Gastroesophageal sphincter (tissue), 4 donors: ENCODE measurements around the gene NUMA1. TPM values are rescaled to one million over a fixed set of nuclear protein-coding genes. Genes with fewer than 3 reads are reported as not detected.

Experiments
- ATAC-seq: fragments of 150-250 bp; one replicate; pipeline ENCODE4 v1.9.1; 2016; ENCODE audit warnings: mild to moderate bottlenecking, moderate library complexity
- H3K27ac ChIP-seq, 4 donors: fragments of 200-600 bp; sonication (generic) in 3 of 4; 1 replicate in 3 of 4; 2 replicates in 1 of 4; pipeline ENCODE4 v1.5.1; 2016 to 2019
- H3K27me3 ChIP-seq: fragments of 200-600 bp; sonication (generic); one replicate; pipeline ENCODE4 v1.5.1; 2019
- H3K36me3 ChIP-seq, 2 donors: fragments of 200-600 bp; sonication (generic); one replicate each; pipeline ENCODE4 v1.5.1; 2019; ENCODE audit warnings: control low read depth in 1 of 2
- H3K4me1 ChIP-seq, 3 donors: fragments of 200-600 bp; sonication (generic); 1 replicate in 2 of 3; 2 replicates in 1 of 3; pipeline ENCODE4 v1.5.1; 2016 to 2019; ENCODE audit warnings: control low read depth in 2 of 3
- H3K4me3 ChIP-seq, 2 donors: fragments of 200-600 bp; sonication (generic); one replicate each; pipeline ENCODE4 v1.5.1; 2019; ENCODE audit warnings: mild to moderate bottlenecking in 1 of 2, moderate library complexity in 1 of 2
- H3K9me3 ChIP-seq, 3 donors: fragments of 200-600 bp; sonication (generic); one replicate each; pipeline ENCODE4 v1.5.1; 2017 to 2019; ENCODE audit warnings: control low read depth in 2 of 3
- CTCF ChIP-seq, 4 experiments: fragments of 200-600 bp in 2 of 4; fragments of 450-650 bp in 2 of 4; sonication (generic) in 1 of 4; IDR thresholded peaks; one replicate each; pipeline ENCODE4 v1.5.1; 2017 to 2019; ENCODE audit warnings: antibody characterized with exemption in 4 of 4, mild to moderate bottlenecking in 2 of 4, moderate library complexity in 2 of 4
- EP300 ChIP-seq: sonication (generic); formaldehyde crosslinking; IDR thresholded peaks from one replicate; pipeline ENCODE4 v1.6.1; 2017; ENCODE audit warnings: antibody characterized with exemption, mild to moderate bottlenecking
- POLR2A ChIP-seq, 2 donors: fragments of 450-650 bp; IDR thresholded peaks; one replicate each; pipeline ENCODE4 v1.6.1; 2017; ENCODE audit warnings: antibody characterized with exemption in 2 of 2, mild to moderate bottlenecking in 2 of 2, moderate library complexity in 1 of 2
- POLR2AphosphoS5 ChIP-seq: sonication (generic); formaldehyde crosslinking; IDR thresholded peaks from one replicate; pipeline ENCODE4 v1.6.1; 2017; ENCODE audit warnings: antibody characterized with exemption
- WGBS, 2 donors: methylation state at CpG; one replicate each; pipeline ENCODE4 v1.1.5; 2018; ENCODE audit warnings: low coverage in 1 of 2; 5-methylcytosine and 5-hydroxymethylcytosine counted together
- total RNA-seq, 4 donors: library from RNA; depleted of rRNA; stranded (reverse); fragments of >200 nt; gene quantifications; one replicate each; pipeline ENCODE4 v1.1.0, GENCODE V29; 2016

Gene NUMA1
- total RNA-seq, 4 donors from 2014 or later = 235 to 370 (median 290) TPM

- no peak for ATAC-seq
- Histone ChIP-seq H3K27ac (no peak overlapping the region), H3K4me1 (peaks cover 0 to 19% (median 10%) of the 10 kb centered on the region in 3 donors), H3K9me3 (no peaks in the 10 kb centered on the region), H3K4me3 (no peak overlapping the region), H3K36me3 (peaks cover 0 to 4% of the 10 kb centered on the region in 2 donors), H3K27me3 (peaks cover 29% of the 10 kb centered on the region)
- WGBS, 2 donors = 80 to 83% methylated on average over 1 of the region's 1 CpG
- TF ChIP-seq EP300 (no peak), POLR2A (IDR thresholded peaks at IDR 0.05) (no peak), POLR2AphosphoS5 (no peak), CTCF (IDR thresholded peaks at IDR 0.05) (no peak)
Observed at GRCh38 chr11:72114570-72114969, 34.2 kb upstream of the NUMA1 start.

GRCh38 chr11:72112978-72113808, 32.9 kb upstream of the NUMA1 start:
- Histone ChIP-seq H3K4me1 (peaks cover 0 to 19% (median 10%) of the 10 kb centered on the region in 3 donors), H3K27me3 (peaks cover 22% of the 10 kb centered on the region), H3K9me3 (no peaks in the 10 kb centered on the region), H3K27ac (peak overlapping the region; percentile 93 to 98 (median 96)), H3K4me3 (peak overlapping the region; percentile 64 to 74), H3K36me3 (peaks cover 0 to 18% of the 10 kb centered on the region in 2 donors)
- no peak for ATAC-seq
- 66 to 100% methylated on average over 3 to 9 of the region's 9 CpGs for WGBS, 2 donors
- no peak for TF ChIP-seq CTCF (IDR thresholded peaks at IDR 0.05)

GRCh38 chr11:72112143-72112977, 32.0 kb upstream of the NUMA1 start, which contains the start of gene ANAPC15:
Gene ANAPC15, minus strand, starts transcription at chr11:72112695. Its CDS starts 1,419 bp downstream, at chr11:72111276.
- Histone ChIP-seq H3K9me3 (no peaks in the 10 kb centered on the region), H3K27me3 (peaks cover 13% of the 10 kb centered on the region), H3K4me3 (peak within 1 kb of the TSS; percentile 64 to 74), H3K36me3 (peaks cover 0 to 26% of the 10 kb centered on the region in 2 donors), H3K4me1 (peaks cover 0 to 19% (median 10%) of the 10 kb centered on the region in 3 donors), H3K27ac (peak within 1 kb of the TSS; percentile 93 to 100 (median 98))
- WGBS, 2 donors = 0 to 1% methylated on average over 21 to 42 of the region's 49 CpGs
- peak in 1 of 4 experiments; percentile 2 for TF ChIP-seq CTCF (IDR thresholded peaks at IDR 0.05)
- TF ChIP-seq POLR2AphosphoS5 = peak; percentile 98
- no peak for TF ChIP-seq EP300
- TF ChIP-seq POLR2A (IDR thresholded peaks at IDR 0.05) = peak; percentile 86 to 89
- peak; percentile 95 for ATAC-seq

- H3K4me3 ChIP-seq = peak overlapping the region; percentile 61 to 74
- no peaks in the 10 kb centered on the region for H3K9me3 ChIP-seq
- ATAC-seq = no peak
- 0% methylated on average over 2 to 10 of the region's 10 CpGs for WGBS, 2 donors
- H3K36me3 ChIP-seq = peaks cover 0 to 28% of the 10 kb centered on the region in 2 donors
- H3K27ac ChIP-seq = peak overlapping the region; percentile 93 to 100 (median 98)
- TF ChIP-seq POLR2AphosphoS5 (no peak), EP300 (no peak), CTCF (IDR thresholded peaks at IDR 0.05) (no peak), POLR2A (IDR thresholded peaks at IDR 0.05) (no peak)
- peaks cover 5% of the 10 kb centered on the region for H3K27me3 ChIP-seq
- H3K4me1 ChIP-seq = peaks cover 0 to 19% (median 10%) of the 10 kb centered on the region in 3 donors
Observed at GRCh38 chr11:72111300-72112142, 31.2 kb upstream of the NUMA1 start.
